Activated gamma-delta T cell treated with Interleukin-2 at 50 U/mL for 16 hours (primary cell): Measurements from ENCODE around the gene CCL20.
"Not testable (repeated sequence)": the region's sequence is repeated elsewhere in the genome, so short reads cannot be mapped to it uniquely, and the experiment has no call there.

Source experiments
- DNase-seq: peaks from one replicate; pipeline ENCODE4 v3.0.0-alpha.2; 2020

Gene CCL20

DNA sequence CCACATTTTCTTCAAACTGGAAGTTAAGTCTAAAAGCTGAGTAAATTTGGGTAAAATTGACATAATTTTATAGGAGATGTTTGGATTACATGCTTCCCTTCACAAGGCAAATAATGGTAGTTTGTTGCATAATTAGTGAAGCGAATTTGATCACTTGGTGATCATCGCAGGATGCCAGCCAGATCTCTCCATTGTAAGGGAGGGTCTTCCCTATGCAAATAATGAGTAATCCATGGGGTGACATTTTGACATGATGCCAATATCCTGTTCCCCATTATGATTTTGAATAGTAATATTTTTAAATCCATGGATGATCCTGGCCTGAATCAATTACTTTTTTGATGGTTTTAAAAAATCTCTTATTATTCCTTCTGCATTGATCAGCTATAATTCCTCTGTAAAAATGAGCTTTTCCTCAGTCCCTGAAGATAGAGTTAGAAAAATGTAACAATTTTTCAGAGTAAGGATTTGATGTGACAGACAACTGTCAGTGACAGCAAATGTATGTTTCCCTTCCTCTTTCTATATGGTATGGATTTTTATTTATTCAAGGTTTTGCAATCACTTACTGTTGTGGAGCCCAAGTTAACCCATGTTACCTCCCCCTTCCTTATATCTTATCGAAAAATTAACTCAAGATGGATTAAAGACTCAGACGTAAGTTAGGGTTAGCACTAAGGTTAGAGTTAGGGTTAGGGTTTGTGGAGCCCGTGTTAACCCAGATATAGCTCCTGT, 21.4 kb downstream of the CCL20 start:
- DNase-seq = no peak

DNA sequence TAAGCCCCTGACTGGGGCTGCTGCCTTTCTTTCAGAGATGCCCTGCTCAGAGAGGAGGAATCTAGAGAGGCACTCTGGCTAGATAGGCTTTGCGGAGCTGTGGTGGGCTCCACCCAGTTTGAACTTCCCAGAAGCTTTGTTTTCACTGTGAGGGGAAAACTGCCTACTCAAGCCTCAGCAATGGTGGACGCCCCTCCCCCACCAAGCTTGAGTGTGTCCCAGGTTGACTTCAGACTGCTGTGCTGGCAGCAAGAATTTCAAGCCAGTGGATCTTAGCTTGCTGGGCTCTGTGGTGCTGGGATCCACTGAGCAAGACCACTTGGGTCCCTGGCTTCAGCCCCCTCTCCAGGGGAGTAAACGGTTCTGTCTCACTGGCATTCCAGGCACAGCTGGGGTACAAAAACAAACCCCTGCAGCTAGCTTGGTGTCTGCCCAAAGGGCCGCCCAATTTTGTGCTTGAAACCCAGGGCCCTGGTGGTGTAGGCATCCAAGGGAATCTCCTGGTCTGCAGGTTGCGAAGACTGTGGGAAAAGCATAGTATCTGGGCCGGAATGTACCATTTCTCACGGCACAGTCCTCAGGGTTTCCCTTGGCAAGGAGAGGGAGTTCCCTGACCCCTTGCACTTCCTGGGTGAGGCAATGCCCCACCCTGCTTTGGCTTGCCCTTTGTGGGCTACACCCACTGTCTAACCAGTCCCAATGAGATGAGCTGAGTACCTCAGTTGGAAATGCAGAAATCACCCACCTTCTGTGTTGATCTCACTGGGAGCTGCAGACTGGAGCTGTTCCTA, 25.9 kb downstream of the CCL20 start:
- DNase-seq = not testable (repeated sequence)

DNA sequence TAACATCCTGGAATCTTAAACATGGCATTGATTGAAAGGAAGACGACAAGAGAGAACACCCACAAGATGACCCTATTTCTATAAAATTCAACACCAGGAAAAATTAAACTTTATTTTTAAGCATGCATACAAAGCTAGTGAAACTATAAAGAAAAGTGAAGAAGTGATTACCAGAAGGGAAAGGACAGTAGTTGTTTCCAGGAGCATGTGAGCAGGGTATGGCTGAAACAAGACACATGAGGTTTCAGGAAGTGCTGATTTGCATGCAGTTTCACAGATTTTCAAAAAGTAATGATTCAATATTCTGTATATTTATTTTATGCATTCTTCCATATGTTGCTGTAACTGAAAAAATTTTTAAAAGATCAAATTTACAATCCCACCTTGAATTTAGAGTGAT, 33.2 kb downstream of the CCL20 start:
- no peak for DNase-seq

DNA sequence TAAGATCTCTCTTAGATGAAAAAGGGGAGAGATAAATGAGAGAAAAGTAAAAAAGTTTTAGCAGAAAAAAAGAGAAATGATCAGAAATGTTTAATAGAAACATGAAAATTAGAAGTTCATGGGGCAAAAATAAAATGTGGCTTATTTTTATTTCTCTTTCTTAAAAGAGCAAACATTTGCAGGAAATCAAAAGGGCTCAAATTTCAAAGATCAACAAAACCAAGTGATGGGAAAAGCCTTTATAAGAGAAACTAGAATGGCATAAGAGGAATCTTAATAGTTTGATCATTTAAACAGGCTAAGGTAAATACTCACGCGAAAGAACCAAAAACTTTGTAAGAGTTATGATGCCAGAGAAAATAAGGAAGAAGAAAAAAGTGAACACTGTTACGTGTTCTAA, 34.5 kb downstream of the CCL20 start:
- no peak for DNase-seq

DNA sequence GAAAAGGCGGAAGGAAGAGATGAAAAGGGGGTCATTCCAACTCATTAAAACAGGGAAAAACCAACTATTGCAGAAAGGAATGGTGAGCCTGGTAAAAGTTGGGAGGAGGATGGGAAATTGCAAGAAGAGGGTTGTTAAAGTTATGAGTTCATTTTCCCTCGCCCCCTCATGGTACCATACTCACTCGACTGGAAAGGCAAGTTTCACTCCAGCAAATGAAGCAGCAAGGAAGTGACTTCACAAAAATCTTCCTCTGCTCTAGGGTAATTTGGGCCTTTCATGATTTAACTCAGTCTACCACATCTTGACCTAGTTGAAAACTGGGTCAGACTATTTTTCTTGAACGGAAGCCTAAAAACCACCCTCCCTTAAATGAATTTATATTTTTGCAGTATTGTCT, 34.9 kb downstream of the CCL20 start:
- no peak for DNase-seq

DNA sequence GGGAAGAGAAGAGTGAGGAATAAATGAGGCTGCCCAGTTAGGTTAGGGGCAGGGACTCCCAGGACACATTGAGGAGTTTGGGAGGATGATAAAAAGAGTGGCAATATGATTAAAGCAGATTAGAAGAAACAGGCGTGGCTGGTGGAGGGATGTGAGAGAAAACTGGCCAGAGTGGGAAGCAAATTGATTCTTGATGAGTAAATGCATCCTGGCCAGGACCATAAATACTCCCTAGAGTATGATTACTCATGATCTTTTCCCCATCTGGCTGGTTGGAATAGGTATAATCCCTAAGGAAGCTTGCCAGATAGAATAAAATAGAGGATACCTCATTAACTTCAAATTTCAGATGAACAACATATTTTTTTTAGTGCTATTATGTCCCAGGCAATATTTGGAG, 36.3 kb downstream of the CCL20 start:
- DNase-seq = no peak

DNA sequence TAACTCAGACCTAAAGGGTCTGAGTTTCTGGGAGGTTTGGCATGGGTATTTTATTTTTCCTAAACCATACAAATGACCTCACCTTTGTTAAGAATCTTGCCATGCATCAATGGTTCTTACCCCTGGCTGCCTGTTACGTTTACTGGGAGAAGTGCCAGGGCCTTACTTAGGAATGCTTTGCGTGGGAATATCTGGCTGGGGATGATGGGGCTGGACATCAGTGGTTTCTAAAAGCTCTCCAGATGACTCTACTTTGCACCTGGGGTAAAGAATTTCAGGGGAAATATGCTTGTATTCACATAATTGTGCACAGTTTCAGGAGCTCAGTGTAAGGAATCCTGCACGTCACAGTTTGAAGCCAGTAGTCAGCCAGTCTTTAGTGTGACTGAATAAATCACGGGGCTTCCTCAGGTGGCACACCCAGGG, 39.6 kb downstream of the CCL20 start:
- no peak for DNase-seq

DNA sequence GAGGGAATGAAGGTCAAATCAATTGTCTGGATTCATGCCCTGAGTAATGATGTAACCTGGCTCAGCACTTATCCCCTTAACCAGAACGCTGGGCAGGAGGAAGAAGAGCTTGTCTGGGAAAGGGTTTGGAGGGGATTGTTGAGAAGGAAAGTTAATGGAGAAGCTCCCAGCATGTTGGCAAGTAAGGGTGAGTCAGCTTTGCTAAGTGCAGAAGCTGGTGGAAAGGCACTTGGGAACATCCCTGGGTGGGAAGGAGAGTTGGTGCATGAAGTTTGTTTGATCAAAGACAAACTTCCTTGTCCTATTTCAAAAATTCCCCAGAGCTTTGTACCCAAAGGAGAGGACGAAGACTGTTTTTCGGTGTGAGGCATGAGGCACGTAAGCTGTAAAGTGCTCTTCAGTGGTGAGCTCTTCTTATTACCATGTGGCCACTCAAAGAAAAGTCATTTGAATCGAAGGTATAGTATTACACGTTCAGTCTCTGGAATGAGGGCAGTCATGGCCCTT, 40.2 kb downstream of the CCL20 start:
- no peak for DNase-seq

DNA sequence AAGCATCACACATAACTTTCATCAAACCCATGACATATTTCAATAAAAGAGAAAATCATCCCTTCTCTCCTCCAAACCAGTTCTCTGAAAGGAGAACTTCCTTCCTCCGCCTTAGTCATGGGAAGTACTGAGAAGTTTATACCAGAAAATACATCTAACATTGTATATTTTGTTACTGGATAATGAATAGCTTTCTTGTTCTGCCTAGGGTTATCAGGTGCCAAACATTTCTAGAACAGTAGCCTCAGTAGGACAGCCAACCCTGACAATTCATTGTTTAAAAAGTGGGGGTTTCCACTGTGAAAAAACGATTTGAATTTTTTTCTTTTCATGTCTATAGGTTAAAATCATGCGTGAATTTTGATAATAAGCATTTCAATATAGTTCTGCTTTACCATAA, 41.8 kb downstream of the CCL20 start:
- DNase-seq = no peak

DNA sequence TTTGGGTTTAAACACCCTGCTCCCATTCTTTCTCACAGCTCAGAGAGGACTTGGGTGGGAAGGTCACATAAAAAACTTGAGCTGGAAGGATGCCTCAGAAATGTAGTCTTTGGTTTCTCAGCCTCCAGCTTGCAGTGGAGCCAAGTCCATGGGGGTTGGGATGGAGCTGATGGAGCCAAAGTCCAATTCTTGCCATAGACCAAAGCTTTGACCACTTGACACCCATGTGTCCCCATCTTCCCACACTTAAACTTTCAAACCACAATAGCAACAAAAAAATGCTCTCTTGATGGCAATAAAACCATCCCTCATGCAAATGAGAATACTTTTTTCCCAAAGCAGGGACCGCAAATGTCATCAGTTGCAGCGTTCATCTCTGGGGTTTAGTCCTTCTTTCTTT, 43.1 kb downstream of the CCL20 start:
- no peak for DNase-seq

DNA sequence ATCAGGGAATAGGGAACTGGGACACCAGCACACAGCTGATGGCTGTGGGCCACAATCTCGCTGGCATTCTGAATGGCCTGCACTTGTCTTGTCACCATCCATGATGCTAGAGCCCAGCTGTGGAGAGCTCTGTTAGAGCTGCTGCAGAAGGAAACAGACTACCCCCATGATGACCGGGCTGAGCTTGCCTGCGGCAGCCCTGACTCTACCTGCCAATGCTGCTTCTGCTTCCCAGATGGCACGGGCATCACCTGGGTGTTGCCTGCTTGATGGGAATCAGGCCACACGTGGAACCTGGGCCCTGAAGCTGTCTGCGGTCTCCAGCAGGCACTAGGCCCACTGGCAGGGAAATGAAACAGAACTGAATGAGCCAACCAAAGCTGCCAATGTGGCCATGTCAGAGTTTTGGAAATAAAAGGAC, 46.6 kb downstream of the CCL20 start:
- DNase-seq = no peak

DNA sequence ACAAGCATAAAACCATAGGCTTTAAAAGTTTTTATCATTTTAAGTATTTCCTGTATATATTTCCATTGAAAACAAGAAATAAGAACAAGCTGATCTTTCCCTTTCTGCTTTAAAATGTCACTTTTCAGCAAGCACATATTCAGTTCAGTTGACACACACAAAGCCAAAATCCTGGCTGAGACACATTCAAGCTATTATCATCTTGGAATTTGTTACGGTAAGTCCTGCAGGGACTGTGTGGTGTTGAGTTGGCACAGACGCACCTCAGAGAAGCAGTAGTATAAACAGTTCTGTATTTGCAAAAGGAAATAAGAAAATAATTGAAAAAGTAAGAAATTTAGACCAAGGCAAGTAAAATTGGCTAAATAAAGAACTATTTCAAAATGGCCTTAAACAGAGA, 47.4 kb downstream of the CCL20 start:
- no peak for DNase-seq

DNA sequence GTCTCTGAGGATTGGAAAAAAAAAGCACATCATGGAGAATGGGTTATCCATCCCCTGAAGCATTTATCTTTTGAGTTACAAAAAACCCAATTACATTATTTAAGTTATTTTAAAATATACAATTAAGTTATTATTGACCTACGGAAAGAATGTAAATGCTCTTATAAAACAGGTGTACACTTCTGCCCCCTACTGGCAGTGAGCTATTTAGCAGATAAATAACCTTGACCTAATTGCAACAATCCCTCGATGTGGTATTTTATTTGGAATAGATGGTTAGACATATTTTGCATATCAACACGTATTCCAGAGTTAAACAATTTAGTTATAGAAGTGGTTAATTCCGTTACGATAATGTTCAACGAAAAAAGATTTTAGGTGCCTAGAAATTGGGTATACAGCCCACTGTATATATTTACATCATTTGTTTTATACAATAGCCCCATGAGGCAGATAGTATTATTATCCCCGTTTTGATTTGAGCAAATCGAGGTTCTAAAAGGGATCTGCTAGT, 48.6 kb downstream of the CCL20 start:
- DNase-seq = no peak

DNA sequence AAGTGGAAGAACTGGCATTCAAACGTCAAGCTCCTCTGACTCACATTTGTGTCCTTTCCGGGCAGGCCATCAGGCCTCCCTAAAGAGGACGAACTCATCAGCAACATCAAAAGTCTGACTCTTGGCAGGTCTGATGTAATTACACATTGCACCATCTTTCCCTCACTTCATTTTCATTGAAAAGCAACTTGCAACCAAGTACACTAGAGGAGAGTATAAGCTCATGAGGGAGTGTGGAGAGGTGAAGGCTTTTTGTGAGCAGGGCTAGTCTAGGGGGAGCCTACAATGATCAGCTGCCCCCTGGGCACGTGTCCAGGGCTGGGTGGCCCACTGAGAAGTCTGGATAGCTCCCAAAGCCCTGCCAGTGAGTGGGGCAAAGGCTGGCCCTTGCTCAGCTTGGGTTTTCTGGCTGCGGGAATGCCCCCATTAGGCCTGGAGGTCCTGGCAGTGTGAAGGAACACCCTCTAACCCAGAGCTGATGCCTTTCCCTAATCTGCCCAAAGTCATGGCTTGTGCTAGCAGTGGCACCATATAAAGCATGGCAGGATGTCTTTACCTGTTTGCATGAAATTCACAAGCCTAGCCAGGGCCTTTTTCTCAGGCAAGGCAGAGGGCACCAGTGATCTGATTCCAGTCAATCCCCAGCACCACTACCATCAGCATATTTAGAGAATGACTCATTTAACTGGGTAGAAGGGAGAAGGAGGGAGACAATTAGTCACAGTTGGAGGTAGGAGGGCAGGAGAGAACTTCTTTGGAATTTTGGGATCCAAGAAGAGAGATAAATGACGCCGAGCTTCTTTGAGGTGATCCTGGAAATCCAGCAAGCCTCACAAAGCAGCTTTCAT, 49.3 kb downstream of the CCL20 start:
- DNase-seq = no peak

DNA sequence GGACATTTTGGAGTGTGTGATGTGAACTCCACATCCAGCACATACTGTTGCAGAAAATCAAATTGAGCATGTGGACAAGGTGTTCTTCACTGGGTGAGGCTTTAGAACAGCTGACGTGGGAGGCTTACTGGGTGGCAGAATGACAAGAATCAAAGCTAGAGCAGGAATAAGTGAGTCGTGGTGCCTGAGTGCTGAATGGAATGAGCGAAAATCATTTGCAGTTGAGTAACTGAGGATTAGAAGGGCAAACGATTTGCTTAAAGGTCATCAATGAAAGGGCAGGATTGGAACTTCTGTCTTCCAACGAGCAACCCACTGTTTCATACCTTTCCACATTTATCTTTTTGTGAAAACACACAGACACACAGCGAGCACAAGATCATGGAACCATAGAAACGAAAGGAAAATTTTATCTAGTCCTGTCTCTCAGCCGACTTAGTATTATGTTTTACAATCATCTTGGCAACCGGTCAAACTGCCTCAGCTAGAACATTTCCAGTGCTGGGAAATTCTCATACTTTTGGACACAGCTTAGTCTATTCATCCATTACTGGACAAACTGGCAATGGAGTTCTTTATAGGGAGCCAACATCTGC, 50.6 kb downstream of the CCL20 start:
- DNase-seq = no peak

DNA sequence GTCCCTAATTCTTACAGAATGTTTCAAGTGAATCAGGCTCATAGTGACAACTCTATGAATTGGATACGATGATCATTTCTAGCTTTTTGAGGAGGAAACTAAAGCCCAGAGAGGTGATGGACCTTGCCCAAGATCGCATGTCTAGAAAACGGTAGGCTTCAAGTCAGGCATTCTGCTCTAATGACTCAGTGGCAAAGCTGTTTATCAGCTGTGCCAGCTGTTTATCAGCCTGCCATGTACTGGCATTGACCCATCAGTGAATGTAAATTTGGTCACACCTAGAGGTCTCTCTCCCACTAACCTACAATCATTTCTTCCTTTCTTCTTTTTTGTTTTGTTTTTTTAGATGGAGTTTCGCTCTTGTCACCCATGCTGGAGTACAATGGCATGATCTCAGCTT, 51.6 kb downstream of the CCL20 start:
- DNase-seq = no peak
